GM15510 (cell line): ENCODE results near the gene BPGM.

Experiments used
- POLR2A ChIP-seq: IDR thresholded peaks from 3 replicates; pipeline ENCODE4 v1.6.1; 2011; ENCODE audit warnings: borderline replicate concordance; ENCODE audit not compliant: insufficient read length; ENCODE audit errors: extremely low read depth

Gene BPGM

GRCh38 chr7:134699021-134699818 is 52.6 kb downstream of the BPGM start:
- TF ChIP-seq POLR2A: no peak

- TF ChIP-seq POLR2A: no peak
Measured at GRCh38 chr7:134699899-134700298, 53.2 kb downstream of the BPGM start.

GRCh38 chr7:134701272-134701671 is 54.6 kb downstream of the BPGM start:
- no peak for TF ChIP-seq POLR2A

- no peak for TF ChIP-seq POLR2A
Measured at GRCh38 chr7:134702366-134703240, 56.0 kb downstream of the BPGM start.

- no peak for TF ChIP-seq POLR2A
Measured at GRCh38 chr7:134703241-134703594, 56.6 kb downstream of the BPGM start.

GRCh38 chr7:134703782-134704181 is 57.1 kb downstream of the BPGM start:
- no peak for TF ChIP-seq POLR2A

- no peak for TF ChIP-seq POLR2A
Measured at GRCh38 chr7:134704827-134705226, 58.2 kb downstream of the BPGM start.

GRCh38 chr7:134705716-134706115 is 59.1 kb downstream of the BPGM start:
- no peak for TF ChIP-seq POLR2A

GRCh38 chr7:134706468-134706867 is 59.8 kb downstream of the BPGM start:
- no peak for TF ChIP-seq POLR2A

GRCh38 chr7:134707663-134708378 is 61.2 kb downstream of the BPGM start:
- no peak for TF ChIP-seq POLR2A

- TF ChIP-seq POLR2A: no peak
Measured at GRCh38 chr7:134708692-134709091, 62.0 kb downstream of the BPGM start.

GRCh38 chr7:134709197-134709596 is 62.5 kb downstream of the BPGM start:
- TF ChIP-seq POLR2A: no peak

GRCh38 chr7:134710511-134710853 is 63.8 kb downstream of the BPGM start:
- no peak for TF ChIP-seq POLR2A

- no peak for TF ChIP-seq POLR2A
Measured at GRCh38 chr7:134710854-134711624, 64.4 kb downstream of the BPGM start.

GRCh38 chr7:134712196-134712595 is 65.5 kb downstream of the BPGM start:
- TF ChIP-seq POLR2A: no peak

- TF ChIP-seq POLR2A: no peak
Measured at GRCh38 chr7:134714470-134715205, 68.0 kb downstream of the BPGM start.
